Measurements from ENCODE around the gene OGFR.

DNA sequence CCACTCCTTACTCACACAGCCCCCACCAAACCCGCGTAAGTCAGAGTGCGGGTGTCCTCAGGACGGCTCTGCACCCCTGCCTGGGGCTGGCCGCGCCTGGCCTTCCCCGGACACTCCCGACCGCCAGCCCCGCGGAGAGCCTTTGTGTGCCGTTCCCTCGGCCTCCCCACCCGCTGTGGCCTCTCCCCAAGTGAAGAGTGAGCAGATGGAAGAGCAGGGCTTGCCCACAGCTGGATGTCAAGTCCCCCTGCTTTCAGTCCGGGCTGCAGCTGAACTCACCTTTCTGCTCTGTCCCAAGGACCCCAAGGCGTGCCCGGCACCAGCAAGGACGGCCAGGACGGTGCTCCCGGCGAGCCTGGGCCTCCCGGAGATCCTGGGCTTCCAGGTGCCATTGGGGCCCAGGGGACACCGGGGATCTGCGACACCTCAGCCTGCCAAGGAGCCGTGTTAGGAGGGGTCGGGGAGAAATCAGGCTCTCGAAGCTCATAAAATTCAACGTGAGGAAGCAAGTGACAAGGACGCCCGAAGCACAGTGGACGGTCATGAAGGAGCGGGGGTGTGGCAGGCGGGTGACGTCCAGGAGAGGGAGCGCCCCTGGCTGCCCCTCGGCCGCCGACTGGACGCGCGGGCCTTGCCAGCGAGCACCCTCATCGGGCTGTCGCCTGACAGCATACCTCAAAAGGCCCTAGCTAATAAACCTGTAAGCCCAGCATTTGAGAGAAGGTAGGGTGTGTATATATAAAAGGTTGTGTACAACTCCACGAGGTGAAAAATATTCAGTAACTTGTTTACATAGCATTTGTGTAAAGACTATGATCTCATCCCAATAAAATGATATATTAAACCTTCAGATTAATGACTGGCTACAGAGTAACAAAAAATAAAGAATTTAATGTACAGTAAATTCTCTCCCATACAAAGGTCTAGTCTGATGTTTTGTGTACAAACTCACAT, 35.9 kb downstream of the OGFR start:
- TF ChIP-seq CTCF (IDR thresholded peaks at IDR 0.05; ENCODE audit: low read depth, low read length, poor library complexity, severe bottlenecking) (no peak), EZH2phosphoT487 (IDR thresholded peaks at IDR 0.05; ENCODE audit: borderline replicate concordance, low read length) (no peak)

Measured in DOHH2 (cell line).